GDM1 (cell line): ENCODE measurements around the gene SFXN3.

Experiments
- DNase-seq: peaks from one replicate; lab custom pipeline; 2025; lab: John Stamatoyannopoulos, UW

SFXN3 gene

GRCh38 chr10:101036726-101037125, 5.7 kb downstream of the SFXN3 start:
- no peak for DNase-seq

DNA sequence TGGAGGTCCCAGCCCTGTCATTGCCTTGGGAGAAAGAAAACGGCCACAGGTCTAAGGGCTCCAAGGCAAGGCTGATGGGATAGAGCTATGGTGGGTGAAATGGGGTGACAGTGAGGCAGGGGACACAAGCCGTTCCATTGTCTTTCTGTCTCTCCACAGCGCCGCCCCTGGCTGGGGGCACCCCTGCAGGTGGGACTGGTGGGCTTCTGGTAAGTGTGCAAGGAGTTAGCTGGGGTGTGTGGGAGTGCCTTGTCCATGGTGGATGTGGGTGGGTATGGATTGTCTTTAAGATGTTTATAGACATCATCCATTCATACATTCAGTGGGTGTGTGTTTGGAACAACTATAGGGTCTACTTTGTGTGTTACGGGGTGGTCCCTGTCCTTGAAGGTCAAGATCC, 7.5 kb downstream of the SFXN3 start:
- no peak for DNase-seq

- DNase-seq, result no peak
These were observed 9.0 kb downstream of the SFXN3 start for GRCh38 chr10:101040061-101040460.

GRCh38 chr10:101040851-101041250, 9.8 kb downstream of the SFXN3 start:
- DNase-seq, result no peak

DNA sequence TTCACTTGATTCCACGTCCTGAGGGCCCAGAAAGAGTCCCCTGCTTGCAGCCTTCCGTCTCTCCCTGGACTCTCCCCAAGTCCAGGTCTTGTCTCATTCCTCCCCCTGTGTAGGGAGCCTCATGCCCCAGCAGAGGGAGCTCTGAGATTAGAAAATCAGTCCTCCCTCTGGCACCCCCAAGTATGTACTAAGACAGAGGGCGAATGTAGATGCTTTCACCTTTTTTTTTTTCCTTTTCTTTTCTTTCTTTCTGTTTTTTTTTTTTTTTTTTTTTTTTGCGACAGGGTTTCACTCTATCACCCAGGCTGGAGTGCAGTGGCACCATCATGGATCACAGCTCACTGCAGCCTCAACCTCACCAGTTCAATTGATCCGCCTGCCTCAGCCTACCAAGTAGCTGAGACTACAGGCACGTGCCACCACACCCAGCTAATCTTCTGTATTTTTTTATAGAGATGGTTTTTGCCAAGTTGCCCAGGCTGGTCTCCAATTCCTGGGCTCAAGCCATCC, 10.3 kb downstream of the SFXN3 start:
- peak; percentile 64 for DNase-seq

GRCh38 chr10:101042118-101042517, 11.1 kb downstream of the SFXN3 start:
- DNase-seq, result no peak

DNA sequence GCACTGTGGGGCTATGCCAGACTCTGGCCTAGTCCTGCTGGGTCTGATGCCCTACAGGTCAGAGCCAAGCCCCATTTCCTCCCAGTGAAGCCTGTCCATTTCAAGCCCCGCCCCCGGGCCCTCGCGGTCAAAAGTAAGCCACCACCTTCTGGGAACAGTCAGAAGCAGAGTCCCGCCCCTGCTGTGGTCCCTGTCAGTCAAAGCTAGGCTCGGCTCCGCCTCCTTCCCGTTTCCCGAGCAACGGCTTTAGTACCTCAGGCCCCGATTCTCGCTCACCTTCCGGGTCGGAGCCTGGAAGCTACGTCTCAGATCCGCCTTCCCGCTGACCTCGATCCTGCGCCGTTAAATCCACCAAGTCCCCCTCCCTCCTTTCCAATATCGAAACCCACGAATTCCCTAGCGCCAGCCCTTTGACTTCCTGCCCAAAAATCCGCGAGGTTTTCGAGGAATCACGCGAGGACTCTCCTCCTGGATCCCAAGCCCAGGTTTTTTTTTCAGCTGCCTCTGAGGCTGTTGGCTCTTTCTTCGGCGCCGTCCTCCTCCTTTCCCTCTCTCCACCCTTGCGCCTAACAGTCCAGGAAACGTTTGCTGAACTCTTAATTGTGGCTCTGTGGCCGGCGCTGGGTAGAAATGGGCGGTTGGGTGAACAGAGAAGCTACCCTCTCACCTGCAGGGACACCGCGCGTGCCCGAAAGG, 11.8 kb downstream of the SFXN3 start:
- DNase-seq, result peak; percentile 84

DNA sequence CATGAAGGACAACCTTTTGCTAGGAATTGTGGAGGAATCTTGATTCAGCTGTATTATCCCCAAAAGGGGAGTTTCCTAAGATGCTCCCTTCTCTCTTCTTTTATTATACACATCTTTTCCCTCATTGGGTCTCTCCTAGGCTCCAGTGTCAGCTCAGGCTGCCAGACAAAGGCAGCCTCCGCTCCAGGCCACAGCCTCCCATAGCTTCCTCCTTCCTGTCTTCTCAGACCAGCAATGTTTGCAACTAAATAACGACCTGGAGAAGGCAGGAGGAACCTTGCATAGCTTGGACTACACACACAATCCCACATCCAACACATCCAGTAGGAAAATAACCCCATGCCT, 12.3 kb downstream of the SFXN3 start:
- DNase-seq, result no peak

- DNase-seq, result no peak
These were observed 13.1 kb downstream of the SFXN3 start for GRCh38 chr10:101044117-101044516.

- no peak for DNase-seq
These were observed 15.6 kb downstream of the SFXN3 start for GRCh38 chr10:101046332-101047238.

- DNase-seq, result no peak
These were observed 16.2 kb downstream of the SFXN3 start for GRCh38 chr10:101047268-101047667.

DNA sequence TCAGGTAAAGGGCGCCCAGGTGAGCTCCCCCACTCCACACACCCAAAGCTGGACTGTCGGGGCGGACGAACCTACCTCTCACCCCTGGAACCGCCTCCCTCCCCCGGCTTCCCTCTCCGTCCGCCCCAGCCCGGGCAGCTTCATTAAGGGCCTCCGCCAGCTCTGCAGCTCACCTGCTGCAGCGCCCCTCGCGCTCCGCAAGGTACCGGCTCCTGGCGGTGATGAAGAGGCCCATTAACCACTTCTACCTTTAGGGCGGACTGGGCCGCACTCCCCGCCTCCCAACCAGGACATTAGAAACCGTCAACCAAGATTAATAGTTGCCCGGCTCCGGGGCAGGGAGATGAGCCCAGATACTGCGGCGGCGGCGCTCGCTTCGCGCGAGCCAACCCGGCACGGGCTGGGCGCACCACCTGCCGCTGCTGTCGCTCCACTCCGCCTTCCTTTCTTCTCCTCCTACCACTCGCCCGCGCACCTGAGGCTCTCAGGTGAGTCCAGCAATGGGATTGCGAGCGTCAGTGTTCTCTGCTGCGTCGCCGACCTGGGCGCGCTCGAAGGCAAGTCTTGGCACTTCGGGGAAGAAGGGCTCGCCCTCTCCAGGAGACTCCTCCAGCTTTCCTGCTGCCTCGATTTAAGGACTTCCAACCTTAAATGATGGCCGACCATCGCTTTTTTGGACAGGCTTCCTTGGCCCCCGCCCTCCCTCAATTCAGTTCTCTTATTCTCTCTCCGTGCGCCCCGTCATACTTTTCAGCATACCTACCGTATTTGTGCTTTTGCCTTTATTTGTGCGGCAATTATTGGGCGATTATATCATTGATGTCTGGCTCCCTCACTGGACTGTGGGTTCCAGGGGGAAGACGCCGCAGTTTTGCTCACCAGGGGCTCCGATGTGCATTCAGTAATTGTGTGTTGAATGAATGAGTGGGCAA, 17.2 kb downstream of the SFXN3 start:
- DNase-seq, result no peak

- no peak for DNase-seq
These were observed 19.4 kb downstream of the SFXN3 start for GRCh38 chr10:101050208-101051069.

DNA sequence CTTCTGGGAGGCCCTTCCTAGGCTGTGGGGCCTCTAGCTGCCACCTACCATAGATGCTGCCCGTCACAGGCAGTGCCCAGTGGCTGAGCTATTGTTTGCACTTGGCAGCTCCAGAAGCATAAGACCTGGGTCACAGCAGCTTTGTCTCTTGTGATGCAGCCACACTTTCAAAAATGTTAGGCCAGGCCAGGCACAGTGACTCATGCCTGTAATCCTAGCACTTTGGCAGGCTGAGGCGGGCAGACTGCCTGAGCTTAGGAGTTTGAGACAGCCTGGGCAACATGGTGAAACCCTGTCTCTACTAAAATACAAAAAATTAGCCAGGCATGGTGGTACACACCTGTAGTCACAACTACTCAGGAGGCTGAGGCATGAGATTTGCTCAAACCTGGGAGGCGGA, 21.3 kb downstream of the SFXN3 start:
- DNase-seq, result no peak

- no peak for DNase-seq
These were observed 22.5 kb downstream of the SFXN3 start for GRCh38 chr10:101053516-101053915.

DNA sequence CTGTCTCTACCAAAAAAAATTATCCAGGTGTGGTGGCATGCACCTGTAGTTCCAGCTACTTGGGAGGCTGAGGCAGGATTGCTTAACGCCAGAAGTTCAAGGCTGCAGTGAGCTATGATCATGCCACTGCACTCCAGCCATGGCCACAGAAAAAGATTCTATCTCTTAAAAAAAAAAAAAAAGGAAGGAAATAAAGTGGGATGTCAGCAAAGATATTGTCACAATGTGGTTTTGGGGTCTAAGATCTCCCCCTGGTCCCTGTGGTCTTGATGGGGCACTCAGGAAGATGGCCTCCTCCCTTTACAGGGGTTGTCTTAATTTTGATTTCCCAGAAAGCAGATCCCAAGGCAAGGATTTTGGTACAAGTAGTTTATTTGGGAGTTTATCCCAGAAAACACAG, 23.3 kb downstream of the SFXN3 start:
- DNase-seq, result peak; percentile 58

DNA sequence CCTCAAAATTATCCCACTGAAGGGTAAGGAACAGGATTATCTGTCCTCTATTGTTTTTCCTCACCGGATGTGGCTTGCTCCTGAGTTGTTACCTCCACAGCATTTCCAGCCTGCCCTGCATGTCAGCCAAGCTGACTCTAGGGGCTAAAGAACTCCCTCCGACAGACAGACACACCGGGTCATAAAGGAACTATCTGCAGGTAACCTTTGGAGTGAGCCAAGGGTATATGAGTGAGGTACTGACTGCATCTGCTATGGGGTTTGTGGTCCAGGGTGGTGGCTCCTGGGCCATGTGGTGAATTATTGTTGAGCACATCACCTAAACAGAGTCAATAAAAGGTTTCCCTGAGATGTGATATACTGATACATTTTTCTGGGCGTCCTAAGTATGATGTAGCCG, 23.8 kb downstream of the SFXN3 start:
- DNase-seq, result no peak

- DNase-seq, result no peak
These were observed 24.4 kb downstream of the SFXN3 start for GRCh38 chr10:101055411-101055810.

DNA sequence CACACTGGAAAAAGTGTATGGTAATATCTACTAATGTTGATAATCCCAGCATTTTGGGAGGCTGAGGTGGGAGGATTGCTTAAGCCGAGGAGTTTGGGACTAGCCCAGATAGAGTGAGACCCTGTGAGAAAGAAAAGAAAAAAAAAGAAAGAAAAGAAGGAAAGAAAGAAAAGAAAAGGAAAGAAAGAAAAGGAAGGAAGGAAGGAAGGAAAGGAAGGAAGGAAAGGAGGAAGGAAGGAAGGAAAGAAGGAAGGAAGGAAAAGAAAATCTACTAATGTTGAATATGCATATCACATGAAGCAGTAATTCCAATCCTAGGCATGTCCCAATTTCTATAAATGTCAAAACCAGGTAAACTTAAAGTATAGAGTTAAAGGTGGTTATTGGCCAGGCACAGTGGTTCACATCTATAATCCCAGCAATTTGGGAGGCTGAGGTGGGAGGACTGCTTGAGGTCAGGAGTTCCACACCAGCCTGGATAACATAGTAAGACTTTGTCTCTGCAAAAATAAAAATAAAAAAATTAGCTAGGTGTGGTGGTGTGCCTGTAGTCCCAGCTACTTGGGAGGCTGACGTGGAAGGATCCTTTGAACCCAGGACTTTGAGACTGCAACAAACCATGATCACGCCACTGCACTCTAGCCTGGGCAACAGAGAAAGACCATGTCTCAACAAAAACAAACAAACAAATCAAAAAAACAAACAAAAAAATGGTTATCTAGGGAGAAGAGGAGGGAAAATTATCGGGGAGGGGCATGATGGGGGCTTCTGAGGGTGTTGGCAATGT, 25.5 kb downstream of the SFXN3 start:
- no peak for DNase-seq
